CD4-positive, alpha-beta T cell treated with Interleukin-15 for 4 hours (primary cell): Measurements from ENCODE around the gene ZBTB18.

Experiments used
- DNase-seq: peaks from one replicate; pipeline ENCODE4 v3.0.0-alpha.2; 2020; ENCODE audit warnings: low spot score

ZBTB18 gene

GRCh38 chr1:244063498-244063897 lies 12.4 kb downstream of the ZBTB18 start:
- DNase-seq: no peak

- DNase-seq: no peak
Measured at GRCh38 chr1:244064621-244065020, 13.5 kb downstream of the ZBTB18 start.

GRCh38 chr1:244065063-244065793 lies 14.1 kb downstream of the ZBTB18 start:
- no peak for DNase-seq

GRCh38 chr1:244065960-244066388 lies 14.9 kb downstream of the ZBTB18 start:
- no peak for DNase-seq

GRCh38 chr1:244066954-244067716 lies 16.1 kb downstream of the ZBTB18 start:
- DNase-seq: no peak

- no peak for DNase-seq
Measured at GRCh38 chr1:244067893-244068292, 16.8 kb downstream of the ZBTB18 start.

- DNase-seq: no peak
Measured at GRCh38 chr1:244068567-244068966, 17.5 kb downstream of the ZBTB18 start.

- no peak for DNase-seq
Measured at GRCh38 chr1:244069326-244069898, 18.3 kb downstream of the ZBTB18 start.

- DNase-seq: peak; percentile 80
Measured at GRCh38 chr1:244074559-244075171, 23.6 kb downstream of the ZBTB18 start.

- DNase-seq: no peak
Measured at GRCh38 chr1:244075247-244075722, 24.2 kb downstream of the ZBTB18 start.

GRCh38 chr1:244076740-244077139 lies 25.7 kb downstream of the ZBTB18 start:
- DNase-seq: no peak

- DNase-seq: no peak
Measured at GRCh38 chr1:244077473-244078220, 26.6 kb downstream of the ZBTB18 start.

GRCh38 chr1:244080343-244080929 lies 29.4 kb downstream of the ZBTB18 start:
- DNase-seq: no peak

- DNase-seq: no peak
Measured at GRCh38 chr1:244082969-244083368, 31.9 kb downstream of the ZBTB18 start.

GRCh38 chr1:244083383-244083943 lies 32.4 kb downstream of the ZBTB18 start:
- no peak for DNase-seq

- DNase-seq: no peak
Measured at GRCh38 chr1:244084763-244085162, 33.7 kb downstream of the ZBTB18 start.

GRCh38 chr1:244085891-244086290 lies 34.8 kb downstream of the ZBTB18 start:
- no peak for DNase-seq

GRCh38 chr1:244087021-244087560 lies 36.0 kb downstream of the ZBTB18 start:
- no peak for DNase-seq

- DNase-seq: no peak
Measured at GRCh38 chr1:244087611-244088010, 36.5 kb downstream of the ZBTB18 start.

- no peak for DNase-seq
Measured at GRCh38 chr1:244088161-244088560, 37.1 kb downstream of the ZBTB18 start.

GRCh38 chr1:244089561-244089960 lies 38.5 kb downstream of the ZBTB18 start:
- no peak for DNase-seq
